Lung (tissue), 12 donors: Measurements from ENCODE around the gene EXOC6B. TPM values are rescaled to one million over a fixed set of nuclear protein-coding genes. Genes with fewer than 3 reads are reported as not detected.

Experiments
- ATAC-seq: fragments of 200-7000 bp; cut with Tn5 transposase; one replicate; pipeline ENCODE4 v1.9.1; 2020; ENCODE audit warnings: moderate number of reproducible peaks; ENCODE audit not compliant: insufficient read depth, low FRiP score
- DNase-seq, 3 donors: peaks; one replicate each; pipeline ENCODE4 v3.0.0-alpha.2; 2013 to 2017
- H3K27ac ChIP-seq, 2 donors: one replicate each; pipeline ENCODE4 v1.5.1; 2013; ENCODE audit warnings: mild to moderate bottlenecking in 2 of 2, moderate library complexity in 2 of 2, control low read depth in 1 of 2, inconsistent platforms in 1 of 2, low read depth in 1 of 2, low read length in 1 of 2
- H3K27me3 ChIP-seq, 3 donors: one replicate each; pipeline ENCODE4 v1.5.1; 2013; ENCODE audit warnings: low read length in 2 of 3; ENCODE audit not compliant: control insufficient read depth in 3 of 3, insufficient read depth in 3 of 3
- H3K36me3 ChIP-seq, 4 donors: one replicate each; pipeline ENCODE4 v1.5.1; 2013; ENCODE audit warnings: low read length in 4 of 4, mild to moderate bottlenecking in 1 of 4, moderate library complexity in 1 of 4; ENCODE audit not compliant: control insufficient read depth in 4 of 4, insufficient read depth in 4 of 4
- H3K4me1 ChIP-seq, 5 donors: one replicate each; pipeline ENCODE4 v1.5.1; 2013; ENCODE audit warnings: low read length in 5 of 5, mild to moderate bottlenecking in 2 of 5, moderate library complexity in 1 of 5; ENCODE audit not compliant: control insufficient read depth in 5 of 5, insufficient read depth in 5 of 5
- H3K4me3 ChIP-seq: one replicate; pipeline ENCODE4 v1.5.1; 2013; ENCODE audit warnings: mild to moderate bottlenecking, control low read depth, moderate library complexity
- H3K9ac ChIP-seq, 2 donors: one replicate each; pipeline ENCODE4 v1.5.1; 2013; ENCODE audit warnings: low read length in 2 of 2, control low read depth in 1 of 2; ENCODE audit not compliant: insufficient read depth in 1 of 2
- H3K9me3 ChIP-seq, 4 donors: one replicate each; pipeline ENCODE4 v1.5.1; 2013; ENCODE audit warnings: low read length in 3 of 4, mild to moderate bottlenecking in 1 of 4, moderate library complexity in 1 of 4; ENCODE audit not compliant: control insufficient read depth in 4 of 4, insufficient read depth in 3 of 4
- WGBS, 2 donors: extraction: QIAGEN DNeasy Blood & Tissue Kit; methylation state at CpG; one replicate each; pipeline ENCODE4 v1.1.7; 2013; 5-methylcytosine and 5-hydroxymethylcytosine counted together
- polyA plus RNA-seq, 2 donors: library from polyadenylated mRNA; stranded (reverse); fragments of 200-250 nt; gene quantifications; one replicate each; pipeline ENCODE4 v1.2.1, GENCODE V29; 2013
- total RNA-seq, 2 donors: library from RNA; depleted of rRNA in 1 of 2; stranded (reverse); fragments of >200 nt in 1 of 2; gene quantifications; one replicate each; pipeline ENCODE4 v1.2.1, GENCODE V29; 2014 to 2021
- TF ChIP-seq, protein P1 (sequence below): IDR thresholded peaks from 2 replicates; pipeline ENCODE4 v1.5.1; 2012; ENCODE audit warnings: mild to moderate bottlenecking; ENCODE audit errors: control extremely low read depth, extremely low read depth
- donor health status: control.
- donor health status: control.
- donor health status: Bipolar disorder and iron deficiency.
- donor health status: healthy.
- donor health status: DM: yes; HTN: yes; CAD: no.

EXOC6B gene
- total and polyA plus RNA-seq, 4 donors = 3.3 to 46.0 (median 12.7) TPM

DNA sequence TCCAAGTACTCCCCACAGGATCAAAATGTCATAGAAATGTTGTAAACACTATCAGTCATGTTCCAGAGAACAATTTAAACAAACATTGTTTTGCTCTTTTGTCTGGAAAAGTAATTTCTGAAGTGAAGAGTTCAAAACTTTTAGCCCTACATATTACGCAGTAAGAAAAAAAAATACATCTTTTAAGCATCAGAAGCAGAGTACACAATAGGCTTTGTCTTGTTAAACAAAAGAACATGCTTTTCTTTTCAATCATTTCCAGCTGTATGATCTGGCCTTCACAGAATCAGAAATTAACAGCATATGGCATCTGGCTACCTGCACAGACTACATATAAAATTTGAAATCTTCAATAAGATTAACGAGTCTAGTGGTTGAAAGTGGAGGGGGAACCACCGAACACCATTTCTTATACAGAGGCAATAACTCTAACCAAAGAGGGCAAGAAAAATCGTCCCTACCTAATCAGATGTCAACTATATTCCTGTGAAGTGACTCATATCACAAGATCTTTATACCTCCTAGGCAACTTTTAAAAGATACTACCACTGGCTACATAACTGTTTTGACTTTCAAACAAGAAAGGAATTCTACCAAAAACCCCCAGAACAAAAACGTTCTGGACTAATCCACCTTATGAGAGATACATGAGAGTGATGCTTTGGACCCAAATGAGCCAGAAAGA lies 149.3 kb downstream of the EXOC6B start:
- Histone ChIP-seq H3K9me3 (no peaks in the 10 kb centered on the region), H3K27me3 (no peaks in the 10 kb centered on the region), H3K4me1 (peaks cover 0 to 20% (median 6%) of the 10 kb centered on the region in 5 donors), H3K36me3 (peaks cover 0 to 2% (median 0%) of the 10 kb centered on the region in 4 donors), H3K9ac (no peak overlapping the region), H3K4me3 (no peak overlapping the region), H3K27ac (no peak overlapping the region)
- 75 to 76% methylated on average over 5 of the region's 5 CpGs for WGBS, 2 donors
- TF ChIP-seq, protein P1, sequence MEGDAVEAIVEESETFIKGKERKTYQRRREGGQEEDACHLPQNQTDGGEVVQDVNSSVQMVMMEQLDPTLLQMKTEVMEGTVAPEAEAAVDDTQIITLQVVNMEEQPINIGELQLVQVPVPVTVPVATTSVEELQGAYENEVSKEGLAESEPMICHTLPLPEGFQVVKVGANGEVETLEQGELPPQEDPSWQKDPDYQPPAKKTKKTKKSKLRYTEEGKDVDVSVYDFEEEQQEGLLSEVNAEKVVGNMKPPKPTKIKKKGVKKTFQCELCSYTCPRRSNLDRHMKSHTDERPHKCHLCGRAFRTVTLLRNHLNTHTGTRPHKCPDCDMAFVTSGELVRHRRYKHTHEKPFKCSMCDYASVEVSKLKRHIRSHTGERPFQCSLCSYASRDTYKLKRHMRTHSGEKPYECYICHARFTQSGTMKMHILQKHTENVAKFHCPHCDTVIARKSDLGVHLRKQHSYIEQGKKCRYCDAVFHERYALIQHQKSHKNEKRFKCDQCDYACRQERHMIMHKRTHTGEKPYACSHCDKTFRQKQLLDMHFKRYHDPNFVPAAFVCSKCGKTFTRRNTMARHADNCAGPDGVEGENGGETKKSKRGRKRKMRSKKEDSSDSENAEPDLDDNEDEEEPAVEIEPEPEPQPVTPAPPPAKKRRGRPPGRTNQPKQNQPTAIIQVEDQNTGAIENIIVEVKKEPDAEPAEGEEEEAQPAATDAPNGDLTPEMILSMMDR = no peak
- ATAC-seq = no peak
- DNase-seq = no peak

DNA sequence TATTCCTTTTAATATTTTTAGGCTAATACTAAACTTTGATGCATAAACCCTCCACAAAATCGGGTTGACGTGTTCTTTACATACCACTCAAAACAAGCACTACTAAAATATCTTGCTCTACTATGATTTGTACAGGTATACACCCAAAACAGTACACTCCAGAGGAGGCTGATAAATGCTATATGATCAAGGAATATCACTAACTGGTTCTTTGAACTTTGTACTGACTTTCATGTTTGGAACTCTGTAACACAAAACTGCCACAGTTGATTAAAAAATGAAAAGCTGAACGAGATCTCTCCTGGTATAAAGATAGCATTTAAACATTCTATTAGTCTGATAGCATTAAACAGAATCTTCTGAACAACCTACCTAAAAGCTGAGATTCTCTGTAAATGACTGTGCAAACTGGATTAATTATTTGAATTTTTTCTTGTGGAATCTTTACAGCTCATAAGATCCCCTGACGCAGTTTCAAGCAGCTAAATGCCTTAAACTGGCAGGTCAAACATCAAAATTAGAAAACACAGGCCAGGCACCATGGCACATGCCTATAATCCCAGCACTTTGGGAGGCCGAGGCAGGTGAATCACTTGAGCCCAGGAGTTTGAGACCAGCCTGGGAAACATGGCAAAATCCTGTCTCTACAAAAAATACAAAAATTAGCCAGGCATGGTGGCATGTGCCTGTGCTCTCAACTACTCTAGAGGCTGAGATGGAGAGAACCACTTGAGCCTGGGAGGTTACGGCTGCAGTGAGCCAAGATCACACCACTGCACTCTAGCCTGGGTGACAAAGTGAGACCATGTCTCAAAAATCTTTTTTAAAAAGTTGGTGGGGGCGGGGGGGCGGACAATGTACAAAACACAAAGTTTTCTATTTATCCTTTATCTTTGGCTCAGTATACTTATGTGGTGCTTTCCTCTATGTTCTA lies 150.6 kb downstream of the EXOC6B start:
- no peaks in the 10 kb centered on the region for H3K27me3 ChIP-seq
- H3K9ac ChIP-seq = no peak overlapping the region
- peaks cover 0 to 1% (median 0%) of the 10 kb centered on the region in 4 donors for H3K36me3 ChIP-seq
- DNase-seq (peak in 1 of 3 donors; percentile 29), ATAC-seq (no peak)
- peaks cover 0 to 19% (median 6%) of the 10 kb centered on the region in 5 donors for H3K4me1 ChIP-seq
- H3K27ac ChIP-seq = no peak overlapping the region
- WGBS, 2 donors = 83 to 87% methylated on average over 8 of the region's 8 CpGs
- no peaks in the 10 kb centered on the region for H3K9me3 ChIP-seq
- H3K4me3 ChIP-seq = no peak overlapping the region
- TF ChIP-seq, protein P1 = no peak

DNA sequence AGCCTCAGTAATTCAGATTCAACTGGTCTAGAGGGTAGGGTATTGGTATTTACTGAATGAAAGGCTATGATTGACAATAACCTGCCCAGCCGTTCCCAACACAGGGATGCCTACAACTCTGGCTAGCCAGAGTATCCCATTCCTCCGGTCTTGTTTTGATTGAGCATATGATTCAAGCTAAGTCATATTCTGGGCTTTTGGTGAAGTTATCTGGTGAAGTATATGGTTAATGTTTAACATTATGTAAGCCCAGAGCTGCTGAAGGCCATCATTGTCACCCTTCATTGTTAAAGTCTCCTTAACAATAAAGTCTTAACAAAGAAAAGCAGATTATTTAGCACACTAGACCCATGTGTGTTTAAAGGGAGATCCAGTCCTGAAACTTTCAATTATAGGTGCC lies 152.6 kb downstream of the EXOC6B start:
- Histone ChIP-seq H3K4me3 (no peak overlapping the region), H3K27me3 (no peaks in the 10 kb centered on the region), H3K4me1 (peaks cover 0 to 16% (median 3%) of the 10 kb centered on the region in 5 donors), H3K9ac (no peak overlapping the region), H3K36me3 (no peaks in the 10 kb centered on the region), H3K9me3 (peaks cover 0 to 3% (median 0%) of the 10 kb centered on the region in 4 donors), H3K27ac (no peak overlapping the region)
- no peak for DNase-seq
- TF ChIP-seq, protein P1 = no peak
- WGBS, 2 donors = 96 to 98% methylated on average over 2 of the region's 2 CpGs
- no peak for ATAC-seq
